ENCODE measurements around the gene DOCK4. TPM values are rescaled to one million over a fixed set of nuclear protein-coding genes. Genes with fewer than 3 reads are reported as not detected.

The DOCK4 gene
- total RNA-seq, 1 donor from 2014 or later: 43.5 TPM

- Histone ChIP-seq H3K36me3 (no peaks in the 10 kb centered on the region), H3K9me3 (no peaks in the 10 kb centered on the region), H3K27me3 (no peaks in the 10 kb centered on the region), H3K27ac (no peak overlapping the region), H3K4me1 (no peaks in the 10 kb centered on the region), H3K4me3 (no peak overlapping the region)
- no peak for DNase-seq (ENCODE audit: low spot score in 2 of 2)
- no peak for TF ChIP-seq CTCF (IDR thresholded peaks at IDR 0.05)
- intact Hi-C loops (cut with DNase I): no loop called here
Observed at GRCh38 chr7:111982804-111983203, 223.4 kb downstream of the DOCK4 start.

- Histone ChIP-seq H3K9me3 (no peaks in the 10 kb centered on the region), H3K27me3 (no peaks in the 10 kb centered on the region), H3K27ac (no peak overlapping the region), H3K4me1 (no peaks in the 10 kb centered on the region), H3K4me3 (no peak overlapping the region), H3K36me3 (no peaks in the 10 kb centered on the region)
- no peak for DNase-seq (ENCODE audit: low spot score in 2 of 2)
- TF ChIP-seq CTCF (IDR thresholded peaks at IDR 0.05): no peak
- intact Hi-C loops (cut with DNase I): no loop called here
Observed at GRCh38 chr7:111982133-111982532, 224.1 kb downstream of the DOCK4 start.

GRCh38 chr7:111980725-111981124 lies 225.5 kb downstream of the DOCK4 start:
- TF ChIP-seq CTCF (IDR thresholded peaks at IDR 0.05): no peak
- intact Hi-C loops (cut with DNase I): no loop called here
- Histone ChIP-seq H3K27ac (no peak overlapping the region), H3K9me3 (no peaks in the 10 kb centered on the region), H3K27me3 (no peaks in the 10 kb centered on the region), H3K4me3 (no peak overlapping the region), H3K4me1 (no peaks in the 10 kb centered on the region), H3K36me3 (no peaks in the 10 kb centered on the region)
- no peak for DNase-seq (ENCODE audit: low spot score in 2 of 2)

GRCh38 chr7:111975346-111975745 lies 230.9 kb downstream of the DOCK4 start:
- no peak overlapping the region for H3K4me3 ChIP-seq
- no peaks in the 10 kb centered on the region for H3K27me3 ChIP-seq
- no peak for DNase-seq (ENCODE audit: low spot score in 2 of 2)
- H3K4me1 ChIP-seq: no peaks in the 10 kb centered on the region
- H3K9me3 ChIP-seq: no peaks in the 10 kb centered on the region
- no peaks in the 10 kb centered on the region for H3K36me3 ChIP-seq
- no peak overlapping the region for H3K27ac ChIP-seq
- intact Hi-C loops (cut with DNase I): no loop called here
- no peak for TF ChIP-seq CTCF (IDR thresholded peaks at IDR 0.05)

GRCh38 chr7:111960984-111961383 lies 245.2 kb downstream of the DOCK4 start:
- no peak for TF ChIP-seq CTCF (IDR thresholded peaks at IDR 0.05)
- H3K4me1 ChIP-seq: no peaks in the 10 kb centered on the region
- no peak overlapping the region for H3K27ac ChIP-seq
- no peaks in the 10 kb centered on the region for H3K27me3 ChIP-seq
- no peaks in the 10 kb centered on the region for H3K9me3 ChIP-seq
- H3K36me3 ChIP-seq: no peaks in the 10 kb centered on the region
- intact Hi-C loops (cut with DNase I): no loop called here
- no peak overlapping the region for H3K4me3 ChIP-seq
- no peak for DNase-seq (ENCODE audit: low spot score in 2 of 2)

GRCh38 chr7:111958896-111959295 lies 247.3 kb downstream of the DOCK4 start:
- intact Hi-C loops (cut with DNase I): no loop called here
- no peaks in the 10 kb centered on the region for H3K27me3 ChIP-seq
- no peaks in the 10 kb centered on the region for H3K9me3 ChIP-seq
- H3K36me3 ChIP-seq: no peaks in the 10 kb centered on the region
- peak overlapping the region in 1 of 2 donors; percentile 40 for H3K4me3 ChIP-seq
- no peak for DNase-seq (ENCODE audit: low spot score in 2 of 2)
- no peak for TF ChIP-seq CTCF (IDR thresholded peaks at IDR 0.05)
- no peak overlapping the region for H3K27ac ChIP-seq
- H3K4me1 ChIP-seq: no peaks in the 10 kb centered on the region
